PFSK-1 (cell line): ENCODE data around the gene LRRC28.

Experiments
- POLR2AphosphoS5 ChIP-seq: IDR thresholded peaks from 2 replicates; pipeline ENCODE4 v1.6.1; 2012; ENCODE audit warnings: low read depth, mild to moderate bottlenecking, control low read depth, low read length, moderate library complexity
- TAF1 ChIP-seq: IDR thresholded peaks from 2 replicates; pipeline ENCODE4 v1.6.1; 2012; ENCODE audit warnings: low read length, control low read depth, borderline replicate concordance; ENCODE audit not compliant: insufficient read depth
- TF ChIP-seq, protein P1 (sequence below), 2 experiments: IDR thresholded peaks; 2 replicates each; pipeline versions ENCODE4 v1.6.1 to v1.8.0; 2011 to 2012; ENCODE audit warnings: low read depth in 2 of 2, low read length in 2 of 2, control low read depth in 1 of 2, inconsistent platforms in 1 of 2, mild to moderate bottlenecking in 1 of 2, moderate library complexity in 1 of 2; ENCODE audit not compliant: insufficient read depth in 1 of 2

DNA sequence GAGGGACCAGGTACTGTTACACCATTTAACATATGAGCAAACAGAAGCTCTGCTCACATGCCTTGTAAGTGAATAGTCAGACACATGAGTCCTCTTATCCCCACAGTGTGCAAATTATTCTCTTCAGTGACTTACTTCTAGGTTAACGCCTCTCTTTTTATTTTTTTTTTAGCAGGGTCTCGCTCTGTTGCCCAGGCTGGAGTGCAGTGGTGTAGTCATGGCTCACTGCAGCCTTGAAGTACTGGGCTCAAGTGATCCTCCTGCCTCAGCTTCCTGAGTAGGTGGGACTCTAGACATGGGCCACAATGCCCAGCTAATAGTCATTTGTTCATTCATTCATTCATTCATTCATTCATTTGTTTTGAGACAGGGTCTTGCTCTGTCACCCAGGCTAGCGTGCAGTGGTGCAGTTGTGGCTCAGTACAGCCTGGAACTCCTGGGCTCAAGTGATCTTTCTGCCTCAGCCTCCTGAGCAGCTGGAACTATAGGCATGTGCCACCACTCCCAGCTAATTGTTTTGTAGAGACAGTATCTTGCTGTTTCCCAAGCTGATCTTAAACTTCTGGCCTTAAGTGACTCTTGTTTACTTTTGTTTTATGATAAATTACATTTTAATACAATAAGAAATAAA is 94.7 kb downstream of the LRRC28 start:
- no peak for TF ChIP-seq POLR2AphosphoS5
- no peak for TF ChIP-seq TAF1
- TF ChIP-seq, protein P1, sequence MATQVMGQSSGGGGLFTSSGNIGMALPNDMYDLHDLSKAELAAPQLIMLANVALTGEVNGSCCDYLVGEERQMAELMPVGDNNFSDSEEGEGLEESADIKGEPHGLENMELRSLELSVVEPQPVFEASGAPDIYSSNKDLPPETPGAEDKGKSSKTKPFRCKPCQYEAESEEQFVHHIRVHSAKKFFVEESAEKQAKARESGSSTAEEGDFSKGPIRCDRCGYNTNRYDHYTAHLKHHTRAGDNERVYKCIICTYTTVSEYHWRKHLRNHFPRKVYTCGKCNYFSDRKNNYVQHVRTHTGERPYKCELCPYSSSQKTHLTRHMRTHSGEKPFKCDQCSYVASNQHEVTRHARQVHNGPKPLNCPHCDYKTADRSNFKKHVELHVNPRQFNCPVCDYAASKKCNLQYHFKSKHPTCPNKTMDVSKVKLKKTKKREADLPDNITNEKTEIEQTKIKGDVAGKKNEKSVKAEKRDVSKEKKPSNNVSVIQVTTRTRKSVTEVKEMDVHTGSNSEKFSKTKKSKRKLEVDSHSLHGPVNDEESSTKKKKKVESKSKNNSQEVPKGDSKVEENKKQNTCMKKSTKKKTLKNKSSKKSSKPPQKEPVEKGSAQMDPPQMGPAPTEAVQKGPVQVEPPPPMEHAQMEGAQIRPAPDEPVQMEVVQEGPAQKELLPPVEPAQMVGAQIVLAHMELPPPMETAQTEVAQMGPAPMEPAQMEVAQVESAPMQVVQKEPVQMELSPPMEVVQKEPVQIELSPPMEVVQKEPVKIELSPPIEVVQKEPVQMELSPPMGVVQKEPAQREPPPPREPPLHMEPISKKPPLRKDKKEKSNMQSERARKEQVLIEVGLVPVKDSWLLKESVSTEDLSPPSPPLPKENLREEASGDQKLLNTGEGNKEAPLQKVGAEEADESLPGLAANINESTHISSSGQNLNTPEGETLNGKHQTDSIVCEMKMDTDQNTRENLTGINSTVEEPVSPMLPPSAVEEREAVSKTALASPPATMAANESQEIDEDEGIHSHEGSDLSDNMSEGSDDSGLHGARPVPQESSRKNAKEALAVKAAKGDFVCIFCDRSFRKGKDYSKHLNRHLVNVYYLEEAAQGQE (IDR thresholded peaks at IDR 0.05; ENCODE audit: insufficient read depth in 1 of 2, low read depth in 2 of 2, low read length in 2 of 2), result no peak
